Retinal pigment epithelial cell (primary cell): ENCODE measurements around the gene MED1.
"Not testable (repeated sequence)": the region's sequence is repeated elsewhere in the genome, so short reads cannot be mapped to it uniquely, and the experiment has no call there.

Source experiments
- DNase-seq: peaks from one replicate; pipeline ENCODE4 v3.0.0-alpha.2; 2010; ENCODE audit warnings: low read depth
- H3K4me3 ChIP-seq: 2 replicates; pipeline ENCODE4 v1.5.1; 2011; ENCODE audit warnings: mild to moderate bottlenecking, low read length, control low read depth, moderate library complexity
- TF ChIP-seq, protein P1 (sequence below): conservative IDR thresholded peaks from 2 replicates; pipeline ENCODE4 v1.5.1; 2011; ENCODE audit warnings: low read depth, low read length, control low read depth, inconsistent platforms

Gene MED1

DNA sequence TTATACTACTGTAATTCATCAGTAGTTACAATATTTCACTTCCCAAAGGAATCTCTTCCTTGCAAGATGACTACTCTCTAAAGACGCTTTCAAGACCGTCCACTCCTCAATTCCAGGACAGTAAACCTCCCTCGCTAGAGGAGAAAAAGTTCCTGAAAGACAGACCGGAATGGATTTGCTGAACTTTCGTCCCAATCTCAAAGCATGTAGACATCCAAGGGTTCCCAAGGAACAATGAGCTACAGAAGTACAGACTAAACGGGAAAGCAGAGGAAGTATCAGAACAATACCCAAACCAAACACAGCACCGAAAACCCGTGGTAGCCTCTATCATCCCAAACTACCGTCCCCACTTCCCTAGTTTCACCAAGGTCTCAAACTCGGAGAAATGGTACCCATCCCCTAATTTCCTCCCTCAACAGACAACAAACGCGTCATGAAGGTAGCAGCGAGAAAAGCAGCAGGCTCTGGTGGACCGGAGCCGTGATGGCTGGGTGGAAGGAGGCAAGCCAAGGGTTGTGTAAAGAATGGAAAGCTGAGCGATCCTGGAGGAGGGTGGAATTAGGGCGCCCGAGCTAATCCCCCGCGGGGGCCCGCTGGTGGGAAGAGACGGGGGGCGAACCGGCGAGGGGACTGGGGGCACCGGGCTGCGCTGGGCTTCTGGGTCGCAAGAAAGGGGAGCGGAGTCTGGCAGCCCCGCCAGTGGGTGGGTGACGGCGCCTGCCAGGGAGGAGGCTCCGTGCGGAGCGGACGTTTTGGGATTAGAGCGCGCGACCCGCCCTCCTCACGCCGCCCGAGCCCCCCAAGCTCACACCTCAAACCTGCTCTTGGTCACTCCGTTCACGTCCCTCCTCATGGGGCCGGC, 50.3 kb downstream of the MED1 start:
- TF ChIP-seq, protein P1, sequence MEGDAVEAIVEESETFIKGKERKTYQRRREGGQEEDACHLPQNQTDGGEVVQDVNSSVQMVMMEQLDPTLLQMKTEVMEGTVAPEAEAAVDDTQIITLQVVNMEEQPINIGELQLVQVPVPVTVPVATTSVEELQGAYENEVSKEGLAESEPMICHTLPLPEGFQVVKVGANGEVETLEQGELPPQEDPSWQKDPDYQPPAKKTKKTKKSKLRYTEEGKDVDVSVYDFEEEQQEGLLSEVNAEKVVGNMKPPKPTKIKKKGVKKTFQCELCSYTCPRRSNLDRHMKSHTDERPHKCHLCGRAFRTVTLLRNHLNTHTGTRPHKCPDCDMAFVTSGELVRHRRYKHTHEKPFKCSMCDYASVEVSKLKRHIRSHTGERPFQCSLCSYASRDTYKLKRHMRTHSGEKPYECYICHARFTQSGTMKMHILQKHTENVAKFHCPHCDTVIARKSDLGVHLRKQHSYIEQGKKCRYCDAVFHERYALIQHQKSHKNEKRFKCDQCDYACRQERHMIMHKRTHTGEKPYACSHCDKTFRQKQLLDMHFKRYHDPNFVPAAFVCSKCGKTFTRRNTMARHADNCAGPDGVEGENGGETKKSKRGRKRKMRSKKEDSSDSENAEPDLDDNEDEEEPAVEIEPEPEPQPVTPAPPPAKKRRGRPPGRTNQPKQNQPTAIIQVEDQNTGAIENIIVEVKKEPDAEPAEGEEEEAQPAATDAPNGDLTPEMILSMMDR = no peak
- no peak for DNase-seq
- peak overlapping the region; percentile 94 for H3K4me3 ChIP-seq

DNA sequence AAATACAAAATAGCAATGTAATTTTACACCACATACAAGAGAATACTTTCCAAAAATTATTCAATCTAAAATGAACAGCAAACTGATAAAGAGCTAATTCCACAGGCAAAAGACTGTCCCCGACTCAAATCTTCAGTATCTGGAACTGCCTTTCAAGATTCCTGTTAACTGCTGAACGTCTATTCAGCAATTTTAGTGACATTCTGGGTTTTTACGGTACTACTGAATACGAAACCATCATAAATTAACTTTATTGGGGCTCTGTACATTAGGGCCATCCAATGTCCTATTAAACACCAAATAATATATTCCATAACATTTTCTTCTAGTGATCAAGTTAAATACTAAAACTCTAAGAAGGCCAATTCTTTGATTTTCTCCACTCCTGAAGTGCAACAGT, 51.3 kb downstream of the MED1 start:
- TF ChIP-seq, protein P1 = no peak

DNA sequence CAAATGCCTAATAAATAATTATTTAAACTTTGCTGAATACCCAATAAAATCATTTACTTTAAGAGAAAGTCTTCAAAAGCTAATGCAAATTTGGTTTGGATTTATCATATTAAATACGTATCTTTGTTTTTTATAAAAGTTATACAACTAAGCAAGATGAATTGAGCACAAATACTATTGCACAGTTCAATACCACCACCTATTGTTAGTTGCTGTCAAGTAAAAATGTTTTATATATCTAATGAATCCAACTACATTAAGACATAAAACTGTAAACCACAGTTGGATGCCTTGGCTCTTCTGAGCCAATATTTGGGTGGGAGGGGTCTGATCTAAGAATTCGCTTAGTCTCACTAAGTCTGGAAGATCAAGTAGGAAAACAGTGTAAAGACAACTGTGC, 57.3 kb downstream of the MED1 start:
- no peak for DNase-seq
- no peak overlapping the region for H3K4me3 ChIP-seq
- TF ChIP-seq, protein P1 = no peak

More for the DNA sequence above, 51.3 kb downstream of the MED1 start:
- H3K4me3 ChIP-seq = peak overlapping the region; percentile 94
- DNase-seq = no peak

DNA sequence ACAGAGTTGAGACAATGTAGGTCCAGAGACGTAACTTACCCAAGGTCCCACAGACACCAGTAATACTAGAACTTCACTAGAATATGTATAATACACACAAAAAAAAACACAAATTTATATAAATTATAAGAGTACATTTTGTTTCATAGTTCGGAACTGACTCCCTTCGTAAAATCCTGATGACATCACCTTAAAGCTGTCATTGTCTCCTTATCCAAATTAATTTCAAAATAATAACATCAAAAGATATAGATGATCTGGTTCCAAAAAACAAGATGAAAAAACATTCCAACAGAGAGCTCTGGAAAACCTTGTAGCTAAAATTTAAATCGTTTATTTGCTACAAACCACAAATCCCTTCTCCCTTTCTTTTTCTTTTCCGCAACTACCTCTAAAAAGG, 59.6 kb downstream of the MED1 start:
- DNase-seq = no peak
- TF ChIP-seq, protein P1 = no peak
- no peak overlapping the region for H3K4me3 ChIP-seq

DNA sequence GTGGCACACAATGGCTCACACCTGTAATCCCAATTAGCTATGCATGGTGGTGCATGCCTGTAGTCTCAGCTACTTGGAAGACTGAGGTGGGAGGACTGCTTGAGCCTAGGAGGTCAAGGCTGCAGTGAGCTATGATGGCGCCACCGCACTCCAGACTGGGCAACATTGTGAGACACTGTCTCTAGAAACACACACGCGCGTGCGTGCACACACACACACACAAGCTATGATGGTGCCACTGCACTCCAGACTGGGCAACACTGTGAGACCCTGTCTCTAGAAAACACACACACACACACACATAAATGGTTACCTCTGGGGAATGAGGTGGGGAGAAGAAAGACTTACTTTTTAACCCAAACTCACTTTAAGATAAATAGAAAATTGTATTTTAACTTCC, 66.0 kb downstream of the MED1 start:
- DNase-seq = no peak
- TF ChIP-seq, protein P1 = no peak
- no peak overlapping the region for H3K4me3 ChIP-seq

DNA sequence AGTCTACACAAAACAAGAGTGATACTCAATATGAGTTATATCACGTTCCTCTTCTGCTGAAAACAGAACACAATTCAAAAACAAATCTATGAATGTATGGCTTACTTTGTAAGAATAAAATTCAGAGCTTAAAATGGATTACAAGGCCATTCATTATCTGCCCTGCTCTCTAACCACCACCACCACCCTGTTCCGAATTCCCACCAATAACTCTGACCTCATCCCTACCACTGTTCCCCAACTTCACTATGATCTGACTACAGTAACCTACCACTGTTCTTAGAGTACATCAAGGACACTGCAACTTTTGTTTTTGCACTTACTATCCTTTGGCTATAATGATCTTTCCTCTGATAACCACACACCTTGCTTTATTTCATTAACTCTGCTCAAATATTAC, 70.9 kb downstream of the MED1 start:
- TF ChIP-seq, protein P1 = no peak

DNA sequence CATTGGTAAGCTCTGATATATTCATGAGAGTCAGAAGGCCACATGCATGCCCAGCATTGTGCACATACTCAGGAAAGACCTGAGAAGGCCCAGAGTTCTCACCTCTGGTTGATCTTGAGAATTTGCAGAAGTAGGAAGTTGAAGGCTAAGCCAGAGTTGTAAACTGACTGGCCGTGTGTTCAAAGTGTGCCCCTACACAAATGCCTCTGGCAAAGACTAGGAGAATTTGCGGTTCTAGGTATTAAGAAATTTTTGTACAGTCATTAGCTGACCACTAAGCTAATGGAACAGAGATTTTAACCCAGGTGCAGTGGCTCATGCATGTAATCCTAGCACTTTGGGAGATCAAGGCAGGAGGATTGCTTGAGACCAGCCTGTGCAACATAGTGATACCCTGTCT, 74.6 kb downstream of the MED1 start:
- peak; percentile 14 for DNase-seq
- H3K4me3 ChIP-seq = no peak overlapping the region
- TF ChIP-seq, protein P1 = no peak

More for the DNA sequence above, 70.9 kb downstream of the MED1 start:
- no peak for DNase-seq
- no peak overlapping the region for H3K4me3 ChIP-seq

DNA sequence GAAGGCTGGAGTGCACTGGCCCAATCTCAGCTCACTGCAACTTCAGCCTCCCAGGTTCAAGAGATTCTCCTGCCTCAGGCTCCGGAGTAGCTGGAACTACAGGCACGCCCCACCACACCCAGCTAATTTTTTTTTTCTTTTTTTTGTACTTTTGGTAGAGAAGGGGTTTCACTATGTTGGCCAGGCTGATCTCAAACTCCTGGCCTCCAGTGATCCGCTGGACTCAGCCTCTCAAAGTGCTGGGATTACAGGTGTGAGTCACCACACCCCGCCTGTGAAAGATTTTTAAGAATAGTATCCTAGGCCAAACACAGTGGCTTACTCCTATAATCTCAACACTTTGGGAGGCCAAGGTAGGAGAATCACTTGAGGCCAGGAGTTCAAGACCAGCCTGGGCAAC, 83.3 kb downstream of the MED1 start:
- DNase-seq, H3K4me3 ChIP-seq: not testable (repeated sequence)
